ENCODE data around the gene DDIT3. TPM values are rescaled to one million over a fixed set of nuclear protein-coding genes. Genes with fewer than 3 reads are reported as not detected.
"Not testable (repeated sequence)": the region's sequence is repeated elsewhere in the genome, so short reads cannot be mapped to it uniquely, and the experiment has no call there.

DDIT3 gene
- polyA plus RNA-seq, 3 donors: 33.8 to 35.7 (median 35.3) TPM

DNA sequence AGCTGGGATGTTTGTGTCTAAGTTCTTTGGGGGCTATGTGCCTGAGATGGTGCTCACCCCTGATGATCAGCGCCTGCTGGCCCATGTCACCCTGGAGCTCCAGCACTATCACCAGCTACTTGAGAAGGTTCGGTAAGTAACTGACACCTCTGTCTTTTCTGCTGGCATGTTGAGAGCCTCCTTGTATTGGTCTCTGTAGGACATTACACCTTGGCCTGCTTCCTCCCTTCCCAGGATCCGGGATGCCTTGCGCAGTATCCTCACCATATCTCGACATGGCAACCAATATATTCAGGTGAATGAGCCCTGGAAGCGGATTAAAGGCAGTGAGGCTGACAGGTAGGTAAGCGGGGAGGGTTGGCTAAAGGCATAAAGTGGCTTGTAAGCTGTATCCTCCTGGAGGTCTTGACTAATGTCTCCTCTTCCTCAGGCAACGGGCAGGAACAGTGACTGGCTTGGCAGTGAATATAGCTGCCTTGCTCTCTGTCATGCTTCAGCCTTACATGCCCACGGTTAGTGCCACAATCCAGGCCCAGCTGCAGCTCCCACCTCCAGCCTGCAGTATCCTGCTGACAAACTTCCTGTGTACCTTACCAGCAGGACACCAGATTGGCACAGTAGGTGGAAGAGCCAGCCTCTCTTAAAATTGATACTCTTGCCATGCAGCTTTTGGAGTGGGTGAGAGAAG is 5.5 kb downstream of the DDIT3 start:
- no peak for DNase-seq (ENCODE audit: low read depth in 3 of 3, low spot score in 2 of 3)

DNA sequence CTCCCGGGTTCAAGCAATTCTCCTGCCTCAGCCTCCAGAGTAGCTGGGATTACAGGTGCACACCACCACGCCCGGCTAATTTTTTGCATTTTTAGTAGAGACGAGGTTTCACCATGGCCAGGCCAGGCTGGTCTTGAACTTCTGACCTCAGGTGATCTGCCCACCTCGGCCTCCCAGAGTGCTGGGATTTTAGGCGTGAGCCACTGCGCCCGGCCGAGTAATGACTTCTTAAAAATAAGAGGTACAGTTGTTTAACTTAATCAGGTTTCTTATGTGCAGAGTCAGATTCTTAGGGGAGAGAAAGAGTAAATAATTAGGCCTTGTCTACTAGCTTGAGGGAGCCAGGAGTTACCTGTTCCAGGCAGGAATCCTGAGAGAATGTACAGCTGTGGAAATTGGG is 6.1 kb downstream of the DDIT3 start:
- DNase-seq (ENCODE audit: low read depth in 3 of 3, low spot score in 2 of 3): not testable (repeated sequence)

DNA sequence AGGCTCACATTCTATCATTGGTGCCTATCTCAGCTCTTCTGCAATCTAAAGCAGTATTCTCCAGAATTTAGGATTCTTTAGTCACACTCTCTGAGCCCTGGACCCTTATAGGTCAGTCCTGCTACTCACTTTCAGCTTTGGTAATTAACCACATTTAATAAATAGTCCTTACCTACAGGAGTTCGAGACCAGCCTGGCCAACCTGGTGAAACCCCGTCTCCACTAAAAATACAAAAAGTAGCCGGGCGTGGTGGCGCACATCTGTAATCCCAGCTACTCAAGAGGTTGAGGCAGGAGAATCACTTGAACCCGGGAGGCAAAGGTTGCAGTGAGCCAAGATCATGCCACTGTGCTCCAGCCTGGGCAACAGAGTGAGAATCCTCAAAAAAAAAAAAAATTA is 6.6 kb downstream of the DDIT3 start:
- not testable (repeated sequence) for DNase-seq (ENCODE audit: low read depth in 3 of 3, low spot score in 2 of 3)

- no peak for DNase-seq (ENCODE audit: low read depth in 3 of 3, low spot score in 2 of 3)
These were observed 7.0 kb downstream of the DDIT3 start for GRCh38 chr12:57513266-57513665.

GRCh38 chr12:57512665-57513064 is 7.6 kb downstream of the DDIT3 start:
- no peak for DNase-seq (ENCODE audit: low read depth in 3 of 3, low spot score in 2 of 3)

DNA sequence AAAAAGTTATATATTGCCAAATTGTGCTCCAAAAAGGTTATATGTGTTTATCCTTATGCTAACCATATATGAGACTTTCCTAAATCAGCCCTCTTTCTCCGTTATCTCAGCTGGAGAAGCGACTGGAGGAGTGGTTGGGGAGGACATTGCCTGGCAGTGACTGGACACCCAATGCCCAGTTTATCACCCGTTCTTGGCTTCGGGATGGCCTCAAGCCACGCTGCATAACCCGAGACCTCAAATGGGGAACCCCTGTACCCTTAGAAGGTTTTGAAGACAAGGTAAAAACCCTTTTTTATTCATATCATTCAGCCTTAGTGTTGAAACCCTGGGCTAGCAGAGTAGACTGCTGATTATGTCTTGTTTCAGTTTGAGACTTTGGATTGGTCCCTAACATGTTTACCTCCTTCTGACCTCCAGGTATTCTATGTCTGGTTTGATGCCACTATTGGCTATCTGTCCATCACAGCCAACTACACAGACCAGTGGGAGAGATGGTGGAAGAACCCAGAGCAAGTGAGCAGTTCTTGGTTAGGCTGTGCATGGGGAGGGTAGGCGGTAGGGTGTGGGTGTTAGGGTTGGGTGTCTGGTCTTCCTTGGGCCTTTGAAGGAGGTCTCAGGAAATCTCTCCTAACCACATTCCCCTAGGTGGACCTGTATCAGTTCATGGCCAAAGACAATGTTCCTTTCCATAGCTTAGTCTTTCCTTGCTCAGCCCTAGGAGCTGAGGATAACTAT is 8.6 kb downstream of the DDIT3 start:
- DNase-seq (ENCODE audit: low read depth in 3 of 3, low spot score in 2 of 3): no peak

- DNase-seq (ENCODE audit: low read depth in 3 of 3, low spot score in 2 of 3): no peak
These were observed 9.2 kb downstream of the DDIT3 start for GRCh38 chr12:57511161-57511560.

DNA sequence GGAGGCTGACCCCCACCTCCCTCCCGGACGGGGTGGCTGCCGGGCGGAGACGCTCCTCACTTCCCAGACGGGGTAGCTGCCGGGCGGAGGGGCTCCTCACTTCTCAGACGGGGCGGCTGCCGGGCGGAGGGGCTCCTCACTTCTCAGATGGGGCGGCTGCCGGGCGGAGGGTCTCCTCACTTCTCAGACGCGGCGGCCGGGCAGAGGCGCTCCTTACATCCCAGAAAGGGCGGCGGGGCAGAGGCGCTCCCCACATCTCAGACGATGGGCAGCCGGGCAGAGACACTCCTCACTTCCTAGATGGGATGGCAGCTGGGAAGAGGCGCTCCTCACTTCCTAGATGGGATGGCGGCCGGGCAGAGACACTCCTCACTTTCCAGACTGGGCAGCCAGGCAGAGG is 12.5 kb downstream of the DDIT3 start:
- DNase-seq (ENCODE audit: low read depth in 3 of 3, low spot score in 2 of 3): not testable (repeated sequence)

DNA sequence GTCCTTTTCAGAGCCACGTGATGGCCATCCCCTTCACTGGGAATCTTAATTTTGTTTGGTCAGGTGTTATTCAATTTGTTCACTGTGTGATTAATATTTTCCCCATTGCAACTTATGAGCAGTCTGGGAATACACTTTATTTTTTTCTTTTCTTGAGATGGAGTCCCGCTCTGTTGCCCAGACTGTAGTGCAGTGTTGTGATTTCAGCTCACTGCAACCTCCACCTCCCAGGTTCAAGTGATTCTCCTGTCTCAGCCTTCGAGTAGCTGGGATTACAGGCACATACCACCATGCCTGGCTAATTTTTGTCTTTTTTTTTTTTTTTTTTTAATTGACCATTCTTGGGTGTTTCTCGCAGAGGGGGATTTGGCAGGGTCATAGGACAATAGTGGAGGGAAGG is 13.8 kb downstream of the DDIT3 start:
- DNase-seq (ENCODE audit: low read depth in 3 of 3, low spot score in 2 of 3): not testable (repeated sequence)

DNA sequence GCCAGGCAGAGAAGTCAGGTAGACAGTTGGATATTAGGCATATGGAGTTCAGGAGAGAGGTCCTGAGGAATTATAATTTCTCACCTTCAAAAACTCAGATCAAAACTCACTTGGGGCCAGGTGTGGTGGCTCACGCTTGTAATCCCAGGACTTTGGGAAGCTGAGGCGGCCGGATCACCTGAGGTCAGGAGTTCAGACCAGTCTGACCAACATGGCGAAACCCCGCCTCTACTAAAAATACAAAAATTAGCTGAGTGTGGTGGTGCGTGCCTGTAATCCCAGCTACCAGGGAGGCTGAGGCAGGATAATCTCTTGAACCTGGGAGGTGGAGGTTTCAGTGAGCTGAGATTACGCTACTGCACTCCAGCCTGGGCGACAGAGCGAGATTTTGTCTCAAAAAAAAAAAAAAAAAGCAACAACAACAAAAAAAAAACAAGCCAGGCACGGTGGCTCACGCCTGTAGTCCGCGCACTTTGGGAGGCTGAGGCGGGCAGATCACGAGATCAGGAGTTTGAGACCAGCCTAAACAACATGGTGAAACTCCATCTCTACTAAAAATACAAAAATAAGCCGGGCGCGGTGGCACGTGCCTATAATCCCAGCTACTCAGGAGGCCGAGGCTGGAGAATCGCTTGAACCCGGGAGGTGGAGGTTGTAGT is 17.9 kb downstream of the DDIT3 start:
- not testable (repeated sequence) for DNase-seq (ENCODE audit: low read depth in 3 of 3, low spot score in 2 of 3)

DNA sequence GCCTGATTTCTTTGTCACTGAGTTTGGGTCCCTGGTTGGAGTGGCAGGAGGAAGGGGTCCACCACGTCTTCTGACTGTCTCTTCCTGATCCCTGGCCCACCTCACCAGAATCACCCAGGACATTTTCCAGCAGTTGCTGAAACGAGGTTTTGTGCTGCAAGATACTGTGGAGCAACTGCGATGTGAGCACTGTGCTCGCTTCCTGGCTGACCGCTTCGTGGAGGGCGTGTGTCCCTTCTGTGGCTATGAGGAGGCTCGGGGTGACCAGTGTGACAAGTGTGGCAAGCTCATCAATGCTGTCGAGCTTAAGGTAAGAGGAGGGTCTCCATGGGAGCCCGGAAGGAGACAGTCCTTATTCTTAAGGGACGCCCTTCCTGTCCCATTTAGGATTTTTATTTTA is 20.1 kb downstream of the DDIT3 start:
- DNase-seq (ENCODE audit: low read depth in 3 of 3, low spot score in 2 of 3): no peak

DNA sequence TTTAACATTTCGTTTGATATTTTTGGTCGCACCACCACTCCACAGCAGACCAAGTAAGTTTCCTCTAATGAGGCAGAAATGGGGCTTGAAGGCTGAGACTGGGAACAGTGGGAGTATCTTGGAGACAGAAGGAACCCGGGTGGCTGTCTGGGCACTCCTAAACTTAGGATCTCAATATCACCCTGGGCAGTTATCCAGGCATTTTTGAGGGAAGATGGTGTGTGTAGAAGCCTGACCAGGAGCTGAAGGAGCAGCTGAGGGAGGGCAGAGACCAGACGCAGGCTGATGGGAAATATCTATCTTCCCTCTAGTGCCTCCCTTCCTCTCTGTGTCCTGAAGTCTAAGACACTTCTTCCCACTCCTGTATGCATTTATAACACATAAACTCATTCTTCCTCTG is 21.7 kb downstream of the DDIT3 start:
- DNase-seq (ENCODE audit: low read depth in 3 of 3, low spot score in 2 of 3): no peak

DNA sequence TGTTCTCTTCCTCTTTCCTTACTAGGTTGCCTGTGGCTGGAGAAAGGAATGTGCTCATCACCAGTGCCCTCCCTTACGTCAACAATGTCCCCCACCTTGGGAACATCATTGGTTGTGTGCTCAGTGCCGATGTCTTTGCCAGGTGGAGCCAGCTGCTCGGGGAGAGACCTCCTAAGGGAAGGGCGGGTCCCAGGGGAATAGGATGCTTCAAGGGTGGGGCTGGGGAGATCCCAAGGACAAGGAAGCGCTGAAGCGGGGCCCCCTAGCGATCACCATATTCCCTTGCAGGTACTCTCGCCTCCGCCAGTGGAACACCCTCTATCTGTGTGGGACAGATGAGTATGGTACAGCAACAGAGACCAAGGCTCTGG is 22.2 kb downstream of the DDIT3 start:
- no peak for DNase-seq (ENCODE audit: low read depth in 3 of 3, low spot score in 2 of 3)

DNA sequence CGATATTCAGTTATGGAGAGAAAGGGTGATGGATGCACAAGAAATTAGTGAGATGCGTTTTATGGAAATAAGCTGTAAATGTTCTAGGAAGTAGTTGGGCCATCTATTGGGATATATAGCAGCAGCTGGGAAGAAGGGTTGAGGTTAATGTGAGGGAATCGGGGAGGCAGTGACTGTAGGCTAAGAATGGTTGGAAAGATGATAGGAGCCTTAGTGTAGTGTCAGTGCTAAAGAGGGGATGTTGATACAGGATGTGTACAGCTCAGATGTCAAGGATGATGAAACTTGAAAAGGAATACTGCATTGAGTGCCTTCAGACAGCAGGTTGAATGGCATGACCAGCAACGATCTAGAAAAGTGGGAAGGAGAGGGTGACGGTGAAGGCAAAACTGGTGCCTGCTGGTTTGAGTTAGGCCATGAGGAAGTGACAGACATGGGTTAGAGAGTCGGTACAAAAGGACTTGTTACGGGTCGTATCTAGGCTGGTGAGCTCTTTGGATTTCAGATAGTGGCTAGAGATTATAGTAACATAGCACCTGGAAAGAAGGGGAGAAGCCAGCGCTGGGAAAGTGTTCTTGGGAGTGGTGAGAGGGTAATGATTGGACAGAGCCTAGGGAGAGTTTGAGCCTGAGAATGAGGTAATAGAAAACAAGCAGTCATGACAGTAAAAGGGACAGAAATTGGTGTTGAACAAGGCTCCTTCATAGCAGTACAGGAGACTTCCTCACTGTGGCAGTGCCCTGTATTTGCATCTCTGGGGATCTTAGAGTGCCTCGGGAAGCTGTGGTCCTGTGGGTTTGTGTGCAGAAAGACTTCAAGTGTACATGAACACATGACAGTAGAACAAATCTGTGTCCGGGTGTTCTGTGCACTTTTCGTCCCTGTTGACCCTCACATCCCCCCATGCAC is 22.8 kb downstream of the DDIT3 start:
- no peak for DNase-seq (ENCODE audit: low read depth in 3 of 3, low spot score in 2 of 3)

GRCh38 chr12:57496822-57497221 is 23.5 kb downstream of the DDIT3 start:
- DNase-seq (ENCODE audit: low read depth in 3 of 3, low spot score in 2 of 3): no peak

DNA sequence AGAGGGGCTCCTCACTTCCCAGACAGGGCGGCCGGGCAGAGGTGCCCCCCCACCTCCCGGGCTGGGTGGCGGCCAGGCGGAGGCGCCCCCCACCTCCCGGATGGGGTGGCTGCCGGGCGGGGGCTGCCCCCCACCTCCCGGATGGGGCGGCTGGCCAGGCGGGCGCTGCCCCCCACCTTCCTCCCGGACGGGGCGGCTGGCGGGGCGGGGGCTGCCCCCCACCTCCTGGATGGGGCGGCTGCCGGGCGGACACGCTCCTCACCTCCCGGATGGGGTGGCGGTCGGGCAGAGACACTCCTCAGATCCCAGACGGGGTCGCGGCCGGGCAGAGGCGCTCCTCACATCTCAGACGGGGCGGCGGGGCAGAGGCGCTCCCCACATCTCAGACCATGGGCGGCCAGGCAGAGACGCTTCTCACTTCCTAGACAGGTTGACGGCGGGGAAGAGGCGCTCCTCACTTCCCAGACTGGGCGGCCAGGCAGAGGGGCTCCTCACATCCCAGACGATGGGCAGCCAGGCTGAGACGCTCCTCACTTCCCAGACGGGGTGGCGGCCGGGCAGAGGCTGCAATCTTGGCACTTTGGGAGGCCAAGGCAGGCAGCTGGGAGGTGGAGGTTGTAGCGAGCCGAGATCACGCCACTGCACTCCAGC is 25.1 kb downstream of the DDIT3 start:
- DNase-seq (ENCODE audit: low read depth in 3 of 3, low spot score in 2 of 3): not testable (repeated sequence)

GRCh38 chr12:57491393-57492280 is 28.7 kb downstream of the DDIT3 start:
- DNase-seq (ENCODE audit: low read depth in 3 of 3, low spot score in 2 of 3): no peak

GRCh38 chr12:57490126-57490525 is 30.2 kb downstream of the DDIT3 start:
- DNase-seq (ENCODE audit: low read depth in 3 of 3, low spot score in 2 of 3): no peak

GRCh38 chr12:57489157-57489641 is 31.1 kb downstream of the DDIT3 start:
- DNase-seq (ENCODE audit: low read depth in 3 of 3, low spot score in 2 of 3): no peak

All from right renal cortex interstitium (tissue), 3 donors.